Measurements from ENCODE around the gene EPOP.
A peak's percentile ranks its signal among the peaks of the same experiment; 100 is the strongest.

Gene EPOP

GRCh38 chr17:38674749-38675615, at the start of gene EPOP:
Gene EPOP, minus strand, starts transcription at chr17:38674957. Its CDS starts 462 bp downstream, at chr17:38674495.
- Histone ChIP-seq H3K4me1 (ENCODE audit: insufficient read depth, poor library complexity, severe bottlenecking) (no peaks in the 10 kb centered on the region), H3K27ac (ENCODE audit: poor library complexity, severe bottlenecking) (peak within 1 kb of the TSS; percentile 25), H3K36me3 (ENCODE audit: low read depth) (no peaks in the 10 kb centered on the region), H3K9me3 (ENCODE audit: severe bottlenecking) (no peaks in the 10 kb centered on the region), H3K27me3 (ENCODE audit: insufficient read depth, poor library complexity, severe bottlenecking) (no peaks in the 10 kb centered on the region), H3K4me3 (ENCODE audit: severe bottlenecking) (peak within 1 kb of the TSS; percentile 75)
- ATAC-seq (ENCODE audit: low read depth) (peak; percentile 76), DNase-seq (ENCODE audit: low spot score) (peak; percentile 87)
- peak; percentile 25 for TF ChIP-seq CTCF (IDR thresholded peaks at IDR 0.05; ENCODE audit: poor library complexity, severe bottlenecking)

- ATAC-seq (ENCODE audit: low read depth) (no peak), DNase-seq (ENCODE audit: low spot score) (no peak)
- Histone ChIP-seq H3K4me1 (ENCODE audit: insufficient read depth, poor library complexity, severe bottlenecking) (no peaks in the 10 kb centered on the region), H3K4me3 (ENCODE audit: severe bottlenecking) (no peak overlapping the region), H3K27ac (ENCODE audit: poor library complexity, severe bottlenecking) (no peak overlapping the region), H3K9me3 (ENCODE audit: severe bottlenecking) (no peaks in the 10 kb centered on the region), H3K27me3 (ENCODE audit: insufficient read depth, poor library complexity, severe bottlenecking) (no peaks in the 10 kb centered on the region), H3K36me3 (ENCODE audit: low read depth) (peaks cover 36% of the 10 kb centered on the region)
- no peak for TF ChIP-seq CTCF (IDR thresholded peaks at IDR 0.05; ENCODE audit: poor library complexity, severe bottlenecking)
Observed at GRCh38 chr17:38721802-38722201, 47.0 kb upstream of the EPOP start.

GRCh38 chr17:38720941-38721340, 46.2 kb upstream of the EPOP start:
- no peak for TF ChIP-seq CTCF (IDR thresholded peaks at IDR 0.05; ENCODE audit: poor library complexity, severe bottlenecking)
- Histone ChIP-seq H3K4me1 (ENCODE audit: insufficient read depth, poor library complexity, severe bottlenecking) (no peaks in the 10 kb centered on the region), H3K9me3 (ENCODE audit: severe bottlenecking) (no peaks in the 10 kb centered on the region), H3K27me3 (ENCODE audit: insufficient read depth, poor library complexity, severe bottlenecking) (no peaks in the 10 kb centered on the region), H3K36me3 (ENCODE audit: low read depth) (peaks cover 36% of the 10 kb centered on the region), H3K4me3 (ENCODE audit: severe bottlenecking) (no peak overlapping the region), H3K27ac (ENCODE audit: poor library complexity, severe bottlenecking) (no peak overlapping the region)
- no peak for ATAC-seq (ENCODE audit: low read depth)
- no peak for DNase-seq (ENCODE audit: low spot score)

GRCh38 chr17:38719943-38720641, 45.3 kb upstream of the EPOP start:
- no peak for ATAC-seq (ENCODE audit: low read depth)
- TF ChIP-seq CTCF (IDR thresholded peaks at IDR 0.05; ENCODE audit: poor library complexity, severe bottlenecking) = no peak
- no peak overlapping the region for H3K4me3 ChIP-seq (ENCODE audit: severe bottlenecking)

More at GRCh38 chr17:38719943-38720641, 45.3 kb upstream of the EPOP start:
- Histone ChIP-seq H3K9me3 (ENCODE audit: severe bottlenecking) (no peaks in the 10 kb centered on the region), H3K36me3 (ENCODE audit: low read depth) (peaks cover 41% of the 10 kb centered on the region), H3K27ac (ENCODE audit: poor library complexity, severe bottlenecking) (no peak overlapping the region), H3K27me3 (ENCODE audit: insufficient read depth, poor library complexity, severe bottlenecking) (no peaks in the 10 kb centered on the region), H3K4me1 (ENCODE audit: insufficient read depth, poor library complexity, severe bottlenecking) (no peaks in the 10 kb centered on the region)
- no peak for DNase-seq (ENCODE audit: low spot score)

Data from RWPE2 (cell line).